D341Med (cell line): Measurements from ENCODE around the gene VSNL1.

Experiments
- DNase-seq: peaks from one replicate; pipeline ENCODE4 v3.0.0; 2012; ENCODE audit warnings: low spot score

Gene VSNL1

DNA sequence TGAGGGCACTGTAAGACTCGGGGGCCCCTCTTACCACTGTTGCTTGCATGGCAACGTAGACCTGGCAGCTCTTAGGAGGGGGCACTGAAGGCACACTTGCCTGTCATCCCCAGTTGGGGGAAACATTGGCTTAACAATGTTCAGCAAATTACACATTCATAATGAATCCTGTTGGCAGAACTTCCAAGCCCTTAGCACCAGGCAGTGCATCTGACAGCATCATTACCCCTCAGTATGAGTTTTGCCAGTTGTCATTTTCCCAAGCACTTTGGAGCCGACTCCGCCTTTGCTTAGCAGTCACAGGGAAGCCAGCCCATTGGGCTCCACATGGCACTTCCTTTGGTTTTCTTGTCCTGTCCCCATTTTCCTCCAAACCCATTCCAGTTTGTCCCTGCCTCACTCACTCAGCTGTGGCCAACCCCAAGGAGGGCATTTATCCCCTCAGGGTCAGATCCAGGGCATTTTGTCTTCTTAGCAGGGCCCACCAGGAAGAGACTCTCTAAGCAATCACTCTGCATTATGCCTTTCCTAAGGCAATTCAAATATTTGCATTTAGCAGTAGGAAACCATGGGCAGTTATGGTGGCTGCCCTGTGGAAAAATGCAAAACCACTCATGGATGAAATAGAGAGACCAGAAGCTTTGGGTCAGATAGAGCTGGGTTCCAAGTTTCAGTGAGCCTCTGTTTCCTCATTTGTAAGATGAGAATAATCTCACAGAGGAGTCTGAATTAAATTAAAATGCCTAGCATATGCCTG is 73.9 kb downstream of the VSNL1 start:
- no peak for DNase-seq

DNA sequence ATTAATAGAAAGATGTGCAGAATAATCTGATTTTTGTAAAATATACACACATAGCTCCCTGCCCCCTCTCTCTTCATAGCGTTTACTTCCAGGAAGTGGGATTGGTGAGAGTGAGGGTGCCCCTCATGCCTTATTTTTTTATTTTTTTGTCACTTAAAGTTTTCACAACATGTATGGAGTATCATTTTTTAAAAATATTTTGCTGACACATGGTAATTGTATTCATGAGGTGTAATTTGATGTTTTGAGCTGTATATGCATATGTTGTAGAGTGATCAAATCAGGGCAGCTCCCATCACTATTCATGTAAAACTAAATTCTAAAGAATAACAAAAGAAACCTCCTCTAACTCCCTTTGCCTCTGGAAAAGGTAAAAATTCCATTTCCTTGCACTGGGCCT is 74.7 kb downstream of the VSNL1 start:
- DNase-seq = no peak

DNA sequence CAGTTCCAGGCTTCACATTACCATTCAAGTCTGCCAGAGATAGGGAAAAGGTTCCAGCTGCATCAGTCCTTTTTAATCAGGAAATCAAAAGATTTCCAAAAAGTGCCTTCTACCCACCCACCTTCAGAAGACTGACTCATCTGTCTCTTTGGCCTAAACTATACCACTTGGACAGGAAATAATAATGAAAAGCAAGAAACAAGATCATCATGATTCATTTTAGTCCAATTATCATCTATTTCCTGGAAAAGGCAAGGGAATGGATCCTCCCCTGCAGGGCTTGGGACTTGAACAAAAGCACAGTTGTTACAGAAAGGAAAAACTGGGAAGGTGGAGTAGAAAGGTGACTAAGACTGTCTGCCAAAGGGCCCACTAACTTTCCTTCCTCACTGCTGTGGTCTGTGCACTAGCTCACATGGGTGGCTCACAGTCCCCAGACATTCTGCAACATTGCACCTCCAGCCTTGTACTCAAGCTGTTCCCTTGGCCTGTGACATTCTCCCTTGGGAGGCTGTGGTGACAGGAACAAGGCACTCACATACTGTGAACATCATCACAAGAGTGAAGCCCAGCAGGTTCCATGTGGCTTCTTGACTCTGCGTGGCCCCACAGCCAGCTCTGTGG is 75.3 kb downstream of the VSNL1 start:
- DNase-seq = no peak

DNA sequence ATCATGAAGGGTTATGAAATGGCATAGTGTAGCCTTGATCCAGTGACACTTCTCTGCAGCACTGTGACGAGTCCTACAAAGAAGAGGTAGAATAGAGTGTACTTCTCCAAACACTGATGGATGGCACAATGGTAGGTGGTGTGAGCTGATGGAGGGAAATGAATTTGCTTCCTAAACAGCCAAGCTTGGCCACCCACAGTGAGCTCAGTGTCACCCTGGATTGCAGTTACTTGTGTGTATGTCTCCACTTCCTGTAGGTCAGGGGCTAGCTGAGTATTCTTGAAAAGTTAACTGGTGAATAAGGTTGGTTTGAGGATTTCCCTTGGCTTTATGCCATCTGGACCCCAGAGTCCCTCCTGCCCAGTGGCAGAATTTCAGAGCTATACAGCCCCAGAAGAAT is 75.9 kb downstream of the VSNL1 start:
- DNase-seq = no peak

DNA sequence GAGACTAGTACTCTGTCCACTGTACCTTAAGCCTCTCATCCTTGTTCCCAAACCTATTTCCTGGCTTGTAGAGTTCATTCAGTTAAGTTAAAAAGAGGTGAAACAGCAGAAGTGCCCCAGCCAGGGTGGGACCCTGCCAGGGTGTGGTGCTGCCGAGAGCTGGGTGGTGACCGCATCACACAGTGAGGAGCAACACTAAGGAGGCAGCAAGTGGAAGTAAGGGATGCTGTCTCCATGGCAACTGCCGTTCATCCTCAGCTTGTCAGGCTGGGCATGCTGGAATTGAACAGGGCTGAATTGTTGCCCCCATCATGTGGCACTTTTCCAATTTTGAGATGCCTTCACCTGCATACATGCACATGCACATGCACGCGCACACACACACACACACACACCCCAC is 77.0 kb downstream of the VSNL1 start:
- DNase-seq = no peak

DNA sequence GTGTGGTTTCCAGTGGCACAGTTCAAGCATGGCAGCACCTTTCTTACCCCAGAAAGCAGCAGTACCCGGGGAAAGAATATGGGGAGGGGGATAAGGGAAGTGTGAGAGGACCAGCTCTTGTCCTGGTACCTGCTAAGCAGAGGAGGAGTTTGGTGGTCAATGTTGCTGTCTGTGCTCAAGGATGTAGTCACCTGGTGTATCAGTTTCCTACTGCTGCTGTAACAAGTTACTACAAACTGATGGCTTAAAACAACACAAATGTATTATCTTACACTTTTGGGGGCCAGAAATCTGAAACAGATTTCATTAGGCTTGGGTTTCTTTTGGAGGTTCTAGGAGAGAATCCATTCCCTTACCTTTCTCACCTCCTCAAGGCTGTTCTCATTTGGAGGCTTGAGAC is 77.5 kb downstream of the VSNL1 start:
- no peak for DNase-seq

DNA sequence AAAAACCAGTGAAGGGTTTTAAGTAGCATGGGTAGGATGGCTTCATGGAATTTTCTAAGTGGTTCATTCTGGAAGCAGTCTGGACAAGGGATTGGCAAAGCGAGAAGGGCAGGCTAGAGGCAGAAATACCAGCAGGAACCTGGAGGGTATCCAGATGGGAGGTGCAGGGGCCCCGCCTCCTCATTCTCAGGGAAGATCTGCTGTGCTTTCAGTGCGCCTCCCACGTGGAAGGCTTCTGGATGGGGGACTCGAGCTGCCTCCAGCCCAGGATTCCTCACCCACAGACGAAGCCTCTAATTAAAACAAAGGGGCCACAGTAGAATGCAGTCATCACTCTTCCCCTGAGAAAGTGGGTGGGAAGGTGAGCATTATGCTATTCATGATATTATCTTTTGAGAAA is 79.8 kb downstream of the VSNL1 start:
- DNase-seq = no peak

DNA sequence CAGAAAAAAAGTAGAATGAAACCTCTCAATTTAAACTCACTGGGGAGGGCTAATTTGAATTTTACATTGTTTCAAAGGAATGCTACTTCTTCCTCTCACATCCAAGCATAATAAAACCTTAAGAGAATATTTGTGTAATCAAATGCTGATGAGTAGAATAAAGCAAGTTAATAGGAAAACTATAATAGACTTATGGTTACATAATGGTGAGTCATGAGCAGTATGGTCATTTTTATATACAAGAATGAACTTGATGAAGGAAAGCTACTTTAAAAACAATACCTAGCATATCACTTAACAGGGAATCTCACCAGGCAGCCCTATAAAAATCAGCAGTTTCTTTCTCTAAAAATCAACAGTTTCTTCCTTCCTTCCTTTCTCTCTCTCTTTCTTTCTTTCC is 80.3 kb downstream of the VSNL1 start:
- no peak for DNase-seq

DNA sequence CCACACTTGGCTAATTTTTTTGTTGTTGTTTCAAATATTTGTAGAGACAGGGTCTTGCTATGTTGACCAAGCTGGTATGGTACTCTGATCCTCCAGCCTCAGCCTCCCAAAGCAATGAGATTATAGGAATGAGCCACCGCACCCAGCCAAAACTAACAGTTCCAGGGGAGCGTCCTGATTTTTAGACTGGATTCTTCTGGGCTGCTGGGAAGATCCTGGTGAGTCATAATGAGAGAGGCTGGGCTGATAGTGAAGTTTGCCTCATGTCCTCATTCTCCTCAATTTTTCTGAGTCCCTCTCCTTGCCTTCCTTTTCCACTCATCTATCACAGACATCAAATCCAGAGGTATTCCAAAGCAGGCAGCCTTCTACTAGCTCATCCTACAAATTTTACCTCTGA is 81.3 kb downstream of the VSNL1 start:
- no peak for DNase-seq

DNA sequence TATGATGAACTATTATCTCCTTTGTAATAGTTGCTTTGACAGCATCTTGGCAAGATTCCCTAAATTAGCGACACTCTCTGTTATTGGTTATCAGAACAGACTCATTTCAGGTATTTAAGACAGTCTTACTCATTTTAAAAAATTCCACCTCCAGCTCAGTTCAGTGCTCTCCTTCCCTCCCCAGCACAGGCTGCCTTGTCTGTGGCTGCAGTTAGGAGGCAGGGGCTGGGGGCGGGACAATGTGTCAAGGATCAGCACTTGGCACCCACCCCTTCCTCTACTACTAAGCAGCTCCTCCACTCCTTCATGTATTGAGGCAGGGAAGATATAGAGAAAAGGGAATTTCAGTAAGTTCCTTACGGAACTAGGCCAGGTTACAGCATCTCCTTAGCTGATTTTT is 85.0 kb downstream of the VSNL1 start:
- no peak for DNase-seq

DNA sequence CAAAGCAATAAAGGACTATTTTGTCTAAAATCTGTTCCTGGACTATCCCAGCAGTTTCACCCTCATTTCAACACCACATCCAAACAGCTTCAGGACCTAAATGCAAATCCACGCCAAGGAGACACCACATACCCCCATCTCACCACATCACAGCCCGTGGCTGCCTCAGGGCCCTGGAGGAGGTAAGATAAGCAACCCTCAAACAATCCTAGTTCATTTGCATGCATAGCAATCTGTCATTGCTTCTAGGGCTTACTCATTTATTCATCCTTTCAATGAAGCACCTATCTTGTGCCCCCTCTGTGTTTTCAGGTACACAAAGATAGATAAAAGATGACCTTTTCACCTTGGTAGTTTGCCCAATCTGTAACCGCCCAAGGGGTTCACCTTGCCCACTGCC is 86.5 kb downstream of the VSNL1 start:
- no peak for DNase-seq

DNA sequence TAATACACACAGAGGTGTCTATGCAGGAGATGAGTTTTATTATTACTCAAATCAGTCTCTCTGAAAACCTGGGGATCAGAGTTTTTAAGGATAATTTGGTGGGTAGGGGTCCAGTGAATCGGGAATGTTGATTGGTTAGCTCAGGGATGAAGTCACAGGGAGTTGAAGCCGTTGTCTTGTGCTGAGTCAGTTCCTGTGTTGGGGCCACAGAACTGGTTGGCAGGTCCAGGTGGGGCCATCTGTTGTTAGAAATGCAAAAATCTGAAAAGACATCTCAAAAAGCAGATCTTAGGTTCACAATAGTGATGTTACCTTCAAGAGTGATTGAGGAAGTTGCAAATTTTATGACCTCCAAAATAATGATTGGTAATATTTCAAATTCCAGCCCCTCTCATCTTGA is 86.9 kb downstream of the VSNL1 start:
- no peak for DNase-seq

DNA sequence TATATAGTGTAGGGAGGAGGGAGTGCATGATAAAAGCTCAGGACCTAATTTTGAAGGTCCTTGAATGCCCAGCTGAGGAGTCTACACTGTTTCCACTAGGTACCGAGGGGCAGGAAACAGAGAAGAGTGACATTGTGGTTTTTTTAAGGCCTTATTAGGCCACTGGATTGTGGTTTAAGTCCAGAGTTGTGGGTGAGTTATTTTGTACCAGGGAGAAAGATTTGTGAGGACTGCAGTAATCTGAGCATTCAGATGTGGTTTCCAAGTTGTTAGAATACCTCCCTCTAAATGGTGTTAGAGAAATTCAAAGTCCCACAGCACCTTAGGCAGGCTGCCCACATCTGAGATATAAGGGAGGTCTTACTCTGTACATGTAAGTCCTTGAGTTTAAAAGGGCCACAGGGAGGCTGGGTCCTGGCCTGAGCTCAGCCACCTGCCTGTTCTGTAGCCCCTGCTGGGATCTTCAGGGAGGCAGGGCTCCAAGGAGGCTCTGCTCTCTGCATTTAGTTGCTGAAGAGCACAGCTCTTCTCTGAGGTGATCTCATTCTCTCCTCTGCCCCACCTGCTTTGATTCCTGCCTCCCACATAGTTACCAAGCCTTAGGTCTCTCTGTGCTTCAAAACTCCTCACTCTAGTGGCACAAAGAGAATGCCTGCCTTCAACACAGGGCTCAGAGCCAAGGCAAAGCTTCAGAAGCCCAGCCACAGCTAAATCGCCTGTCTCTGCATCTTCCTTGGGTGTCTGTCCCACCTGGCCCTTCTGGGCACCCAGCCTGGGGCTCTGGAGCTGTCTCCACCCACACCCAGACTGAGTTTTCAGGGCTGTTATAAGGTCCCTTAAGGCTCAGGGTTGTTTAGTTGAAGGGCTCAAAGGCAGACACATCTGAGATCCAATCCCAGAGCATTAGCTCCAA is 88.1 kb downstream of the VSNL1 start:
- DNase-seq = no peak

DNA sequence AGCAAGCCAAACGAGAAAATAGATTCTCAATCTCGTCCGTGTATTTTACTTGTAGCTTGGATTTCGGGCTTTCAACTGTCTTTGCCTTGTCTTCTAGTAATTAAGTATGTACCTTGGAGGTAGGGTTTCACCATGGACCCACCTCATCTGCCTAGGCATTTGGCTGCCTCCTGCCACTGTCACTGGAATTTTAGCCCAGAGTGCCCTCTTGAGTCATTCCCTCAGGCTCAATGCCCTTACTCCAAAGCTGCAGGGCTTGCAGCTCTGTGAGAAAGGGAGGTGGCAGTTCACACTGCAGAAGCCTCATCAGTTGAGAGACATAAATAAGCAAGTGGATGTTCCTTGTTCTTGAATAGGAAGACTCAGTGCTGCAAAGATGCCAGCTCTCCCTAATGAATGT is 89.6 kb downstream of the VSNL1 start:
- no peak for DNase-seq

DNA sequence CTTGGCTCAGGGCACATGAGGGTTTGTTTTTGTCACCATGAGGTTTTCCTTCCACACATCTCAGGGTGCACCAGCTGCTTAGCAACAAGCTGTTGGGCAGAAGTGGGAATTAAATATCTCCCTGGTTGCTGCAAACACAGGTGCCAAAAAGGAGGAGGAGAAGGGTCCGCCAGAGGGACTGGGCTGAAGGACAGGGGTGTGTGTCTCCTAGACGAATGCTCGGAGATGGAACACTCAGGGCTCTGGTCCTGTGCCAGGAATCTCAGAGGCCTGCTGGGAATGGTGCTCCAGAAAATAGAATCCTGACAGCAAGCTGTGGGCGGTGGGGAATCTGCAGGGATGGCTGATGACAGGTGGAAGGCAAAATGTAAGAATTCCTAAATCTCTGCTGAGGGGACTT is 94.5 kb downstream of the VSNL1 start:
- no peak for DNase-seq

DNA sequence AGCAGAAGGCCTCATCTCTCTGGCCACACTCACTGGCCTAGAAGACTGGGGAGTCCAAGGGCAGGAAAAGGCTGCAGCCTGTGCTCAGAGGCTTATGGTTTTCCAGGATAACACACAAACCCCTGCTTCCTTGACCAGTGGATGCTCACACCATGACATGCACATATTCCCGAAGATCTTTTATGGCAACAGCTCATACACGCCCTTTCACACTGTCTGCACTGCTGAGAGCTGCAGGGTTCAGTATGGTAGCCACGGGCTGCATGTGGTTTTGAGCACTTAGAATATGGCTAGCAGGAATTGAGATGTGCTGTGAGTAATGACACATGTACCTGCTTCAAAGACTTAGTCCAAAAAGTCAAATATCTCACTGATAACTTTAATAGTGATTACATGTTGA is 95.8 kb downstream of the VSNL1 start:
- no peak for DNase-seq

DNA sequence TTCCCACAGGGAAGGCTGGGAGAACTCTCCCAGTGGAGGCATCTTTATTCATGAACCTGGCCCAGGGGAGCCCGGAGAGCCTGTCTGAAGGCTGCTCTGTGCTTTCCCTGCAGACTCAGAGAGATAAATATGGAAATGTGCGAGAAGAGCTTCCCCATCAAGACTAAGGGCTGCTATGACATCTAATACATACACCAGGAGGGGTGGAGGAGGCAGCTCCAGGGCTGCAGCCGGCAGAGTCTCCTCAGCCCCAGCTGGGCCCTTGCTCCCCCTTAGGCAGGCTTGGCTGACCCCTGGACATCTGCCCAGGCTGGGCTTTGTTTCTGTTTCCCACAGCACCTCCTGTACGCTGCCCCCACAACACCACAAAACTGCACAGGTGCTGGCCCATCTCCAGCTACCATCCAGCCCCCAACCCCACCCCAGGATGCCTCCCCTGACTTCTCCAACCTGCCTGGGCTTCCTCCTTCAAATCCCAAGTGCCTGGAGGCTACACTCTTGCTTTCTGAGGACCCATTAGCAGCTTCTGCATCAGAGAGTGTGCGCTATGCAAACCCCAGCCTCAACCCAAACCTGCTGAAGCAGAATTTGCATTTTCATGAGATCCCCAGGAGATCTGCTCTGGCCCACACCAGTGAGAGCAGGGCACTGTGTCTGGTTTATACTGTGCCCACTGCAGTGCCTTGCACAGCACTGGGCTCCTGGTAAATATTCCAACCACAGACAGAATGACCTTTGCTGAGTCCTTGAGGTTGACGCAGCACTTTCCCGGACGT is 96.8 kb downstream of the VSNL1 start:
- no peak for DNase-seq

DNA sequence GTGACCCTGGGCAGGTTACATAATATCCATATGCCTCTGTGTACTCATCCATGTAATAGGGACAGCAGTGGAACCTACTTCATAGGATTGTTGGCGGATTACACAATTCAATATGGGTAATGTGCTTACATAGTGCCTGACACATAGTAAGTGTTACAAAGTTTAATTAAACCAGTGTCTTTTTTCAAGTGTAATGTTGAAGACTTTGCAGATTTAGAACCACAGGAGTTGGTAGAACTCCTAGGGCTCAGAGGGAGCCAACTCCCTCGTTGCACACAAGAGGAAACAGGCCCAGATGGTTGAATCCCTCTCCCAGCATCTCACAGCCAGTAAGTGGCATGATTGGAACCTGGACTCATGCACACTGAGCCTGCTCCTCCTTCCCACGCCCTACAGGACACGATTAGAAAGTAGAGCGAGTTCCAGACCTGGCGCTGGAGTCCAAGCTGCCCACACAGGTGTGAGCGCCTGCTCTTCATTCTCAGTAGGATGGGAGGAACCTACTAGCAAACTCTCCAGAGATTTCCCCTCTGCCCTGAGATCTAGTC is 97.8 kb downstream of the VSNL1 start:
- DNase-seq = no peak

DNA sequence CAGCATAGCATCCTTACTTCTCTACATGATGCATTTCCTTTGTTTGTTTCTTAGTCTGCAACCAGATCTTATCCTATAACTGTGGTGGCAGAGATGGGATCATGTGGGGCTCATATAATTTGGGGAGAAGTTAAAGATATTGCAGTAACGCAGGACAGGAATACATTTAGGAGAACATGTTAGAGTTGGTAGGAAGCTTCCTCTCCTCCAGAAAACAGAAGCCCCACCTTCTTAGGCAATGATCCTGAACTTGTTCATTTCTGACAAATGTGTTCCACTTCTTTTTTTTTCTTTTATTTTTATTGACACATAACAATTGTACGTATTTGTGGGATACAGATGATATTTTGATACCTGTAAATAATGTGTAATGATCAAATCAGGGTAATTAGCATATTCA is 99.9 kb downstream of the VSNL1 start:
- no peak for DNase-seq

DNA sequence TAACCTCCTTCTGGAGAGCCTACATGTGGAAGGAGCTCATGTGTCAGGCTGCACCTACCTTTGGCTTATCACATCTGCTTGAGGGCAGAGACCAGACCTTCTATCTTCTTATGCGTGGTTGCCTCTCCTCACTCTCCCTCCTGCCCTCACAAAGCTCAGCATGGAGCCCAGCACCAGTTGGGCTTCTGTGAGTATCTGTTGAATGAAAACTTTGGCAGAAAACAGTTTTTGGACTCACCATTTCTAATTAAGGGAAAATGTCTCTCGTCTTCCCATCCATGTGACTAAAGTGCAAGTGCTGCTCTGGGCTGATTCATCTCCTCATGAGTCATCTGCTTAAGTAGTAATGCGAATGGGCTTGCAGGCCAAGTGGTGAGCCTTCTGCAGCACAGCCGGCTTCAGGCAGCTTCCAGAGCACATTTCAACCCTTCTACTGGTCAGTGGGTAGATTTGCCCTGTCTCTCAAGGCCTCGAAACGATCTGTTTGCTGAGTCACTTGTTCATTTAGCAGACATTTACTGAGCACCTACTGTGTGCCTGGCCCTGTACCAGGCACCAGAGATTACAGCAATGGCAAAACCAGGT is 102.6 kb downstream of the VSNL1 start:
- no peak for DNase-seq

DNA sequence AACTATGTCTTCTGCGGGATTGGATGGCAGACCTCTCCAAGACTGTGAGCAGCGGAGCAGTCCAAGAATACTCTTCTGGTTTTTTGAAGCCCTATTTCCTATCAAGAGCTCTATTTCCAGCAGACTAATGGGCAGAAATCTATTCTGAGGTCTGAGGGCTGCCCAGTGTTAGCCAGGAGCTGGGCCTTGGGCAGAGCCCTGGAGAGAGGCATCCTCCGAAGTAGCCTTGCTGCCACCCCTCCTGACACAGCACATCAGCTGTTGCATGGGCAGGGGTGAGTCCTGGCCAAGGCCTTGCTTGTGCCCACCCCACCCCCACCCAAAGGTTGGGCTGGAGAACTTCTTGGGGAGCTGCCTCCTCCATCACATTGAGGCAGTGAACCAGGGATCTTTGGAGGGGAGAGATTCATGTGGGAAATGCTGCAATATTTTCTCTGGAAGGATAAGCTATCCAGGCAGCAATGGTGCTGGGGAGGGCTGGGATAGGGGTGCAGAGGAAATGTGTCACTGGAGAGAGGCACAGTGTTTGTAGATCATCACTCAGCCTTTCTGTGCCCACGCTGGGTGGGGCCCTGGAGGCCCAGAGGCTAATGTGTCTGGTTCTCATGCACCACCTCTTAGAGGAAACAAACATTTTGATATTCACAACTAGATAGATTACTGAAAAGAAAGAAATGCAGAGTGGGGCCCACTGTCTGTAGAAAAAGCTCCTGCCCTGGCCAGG is 104.7 kb downstream of the VSNL1 start:
- DNase-seq = no peak
